ENCODE data around the gene ABL2. TPM values are rescaled to one million over a fixed set of nuclear protein-coding genes. Genes with fewer than 3 reads are reported as not detected.
A peak's percentile ranks its signal among the peaks of the same experiment; 100 is the strongest.

Gene ABL2
- total RNA-seq, 1 donor from 2014 or later = 23.9 TPM

- Histone ChIP-seq H3K27me3 (no peaks in the 10 kb centered on the region), H3K4me1 (peaks cover 4 to 10% of the 10 kb centered on the region in 2 donors), H3K9me3 (no peaks in the 10 kb centered on the region), H3K36me3 (no peaks in the 10 kb centered on the region), H3K27ac (no peak overlapping the region), H3K4me3 (no peak overlapping the region)
- intact Hi-C loops (cut with DNase I) = no loop called here
- TF ChIP-seq, protein P1, sequence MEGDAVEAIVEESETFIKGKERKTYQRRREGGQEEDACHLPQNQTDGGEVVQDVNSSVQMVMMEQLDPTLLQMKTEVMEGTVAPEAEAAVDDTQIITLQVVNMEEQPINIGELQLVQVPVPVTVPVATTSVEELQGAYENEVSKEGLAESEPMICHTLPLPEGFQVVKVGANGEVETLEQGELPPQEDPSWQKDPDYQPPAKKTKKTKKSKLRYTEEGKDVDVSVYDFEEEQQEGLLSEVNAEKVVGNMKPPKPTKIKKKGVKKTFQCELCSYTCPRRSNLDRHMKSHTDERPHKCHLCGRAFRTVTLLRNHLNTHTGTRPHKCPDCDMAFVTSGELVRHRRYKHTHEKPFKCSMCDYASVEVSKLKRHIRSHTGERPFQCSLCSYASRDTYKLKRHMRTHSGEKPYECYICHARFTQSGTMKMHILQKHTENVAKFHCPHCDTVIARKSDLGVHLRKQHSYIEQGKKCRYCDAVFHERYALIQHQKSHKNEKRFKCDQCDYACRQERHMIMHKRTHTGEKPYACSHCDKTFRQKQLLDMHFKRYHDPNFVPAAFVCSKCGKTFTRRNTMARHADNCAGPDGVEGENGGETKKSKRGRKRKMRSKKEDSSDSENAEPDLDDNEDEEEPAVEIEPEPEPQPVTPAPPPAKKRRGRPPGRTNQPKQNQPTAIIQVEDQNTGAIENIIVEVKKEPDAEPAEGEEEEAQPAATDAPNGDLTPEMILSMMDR (IDR thresholded peaks at IDR 0.05) = no peak
- DNase-seq (ENCODE audit: low spot score in 2 of 2) = no peak
Observed at GRCh38 chr1:179166663-179167417, 62.6 kb downstream of the ABL2 start.

GRCh38 chr1:179164494-179164893 lies 65.0 kb downstream of the ABL2 start:
- no peak for DNase-seq (ENCODE audit: low spot score in 2 of 2)
- H3K27me3 ChIP-seq = no peaks in the 10 kb centered on the region
- no peaks in the 10 kb centered on the region for H3K36me3 ChIP-seq
- H3K4me3 ChIP-seq = no peak overlapping the region
- TF ChIP-seq, protein P1 (IDR thresholded peaks at IDR 0.05) = no peak
- no peaks in the 10 kb centered on the region for H3K9me3 ChIP-seq
- no peaks in the 10 kb centered on the region for H3K4me1 ChIP-seq
- H3K27ac ChIP-seq = no peak overlapping the region
- intact Hi-C loops (cut with DNase I) = no loop called here

DNA sequence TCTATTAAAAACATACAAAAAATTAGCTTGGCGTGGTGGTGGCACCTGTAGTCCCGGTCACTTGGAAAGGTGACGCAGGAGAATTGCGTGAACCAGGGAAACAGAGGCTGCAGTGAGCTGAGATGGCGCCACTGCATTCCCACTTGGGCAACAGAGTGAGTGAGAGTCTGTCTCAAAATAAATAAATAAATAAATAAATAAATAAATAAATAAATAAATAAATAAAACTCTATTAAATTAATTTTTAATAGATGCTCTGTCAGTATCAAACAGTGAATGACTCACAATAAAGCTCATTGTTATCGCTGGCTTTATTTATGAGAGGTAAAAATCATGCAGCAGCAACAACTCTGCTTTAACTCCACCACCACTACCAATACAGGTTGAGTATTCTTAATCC lies 72.8 kb downstream of the ABL2 start:
- H3K27ac ChIP-seq = no peak overlapping the region
- DNase-seq (ENCODE audit: low spot score in 2 of 2) = no peak
- no peaks in the 10 kb centered on the region for H3K27me3 ChIP-seq
- TF ChIP-seq, protein P1 (IDR thresholded peaks at IDR 0.05) = no peak
- H3K4me3 ChIP-seq = no peak overlapping the region
- no peaks in the 10 kb centered on the region for H3K9me3 ChIP-seq
- no peaks in the 10 kb centered on the region for H3K36me3 ChIP-seq
- peaks cover 2 to 11% of the 10 kb centered on the region in 2 donors for H3K4me1 ChIP-seq
- intact Hi-C loops (cut with DNase I) = no loop called here

- intact Hi-C loops (cut with DNase I) = no loop called here
- no peak for DNase-seq (ENCODE audit: low spot score in 2 of 2)
- Histone ChIP-seq H3K36me3 (no peaks in the 10 kb centered on the region), H3K4me3 (no peak overlapping the region), H3K27ac (peak overlapping the region; percentile 29 to 38), H3K27me3 (no peaks in the 10 kb centered on the region), H3K4me1 (peaks cover 2 to 11% of the 10 kb centered on the region in 2 donors), H3K9me3 (no peaks in the 10 kb centered on the region)
- TF ChIP-seq, protein P1 (IDR thresholded peaks at IDR 0.05) = no peak
Observed at GRCh38 chr1:179156026-179156425, 73.5 kb downstream of the ABL2 start.

DNA sequence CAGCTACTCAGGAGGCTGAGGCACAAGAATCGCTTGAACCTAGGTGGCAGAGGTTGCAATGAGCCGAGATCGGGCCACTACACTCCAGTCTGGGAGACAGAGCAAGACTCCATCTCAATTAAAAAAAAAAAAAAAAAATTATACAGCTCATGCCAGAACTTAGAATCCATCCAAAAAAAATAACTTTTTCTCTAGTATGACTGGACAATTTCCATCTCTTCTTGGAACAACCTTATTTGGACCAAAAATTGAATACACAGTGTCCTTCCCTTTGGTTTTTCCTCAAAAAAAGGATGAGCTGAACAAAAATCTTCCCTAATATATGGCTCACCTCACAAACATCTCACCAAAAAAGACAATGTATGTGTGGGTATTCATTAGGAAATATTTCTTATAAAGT lies 73.9 kb downstream of the ABL2 start:
- TF ChIP-seq, protein P1 (IDR thresholded peaks at IDR 0.05) = no peak
- peaks cover 2 to 11% of the 10 kb centered on the region in 2 donors for H3K4me1 ChIP-seq
- H3K4me3 ChIP-seq = no peak overlapping the region
- H3K27ac ChIP-seq = peak overlapping the region; percentile 29 to 39
- no peak for DNase-seq (ENCODE audit: low spot score in 2 of 2)
- H3K27me3 ChIP-seq = no peaks in the 10 kb centered on the region
- intact Hi-C loops (cut with DNase I) = no loop called here
- H3K9me3 ChIP-seq = no peaks in the 10 kb centered on the region
- no peaks in the 10 kb centered on the region for H3K36me3 ChIP-seq
